Inflammatory macrophage treated with lipopolysaccharide for 1 hour (primary cell): ENCODE data around the gene MEF2D.

Source experiments
- DNase-seq, 2 donors: peaks; one replicate each; pipeline ENCODE4 v3.0.0-alpha.2; 2020 to 2022

MEF2D gene

DNA sequence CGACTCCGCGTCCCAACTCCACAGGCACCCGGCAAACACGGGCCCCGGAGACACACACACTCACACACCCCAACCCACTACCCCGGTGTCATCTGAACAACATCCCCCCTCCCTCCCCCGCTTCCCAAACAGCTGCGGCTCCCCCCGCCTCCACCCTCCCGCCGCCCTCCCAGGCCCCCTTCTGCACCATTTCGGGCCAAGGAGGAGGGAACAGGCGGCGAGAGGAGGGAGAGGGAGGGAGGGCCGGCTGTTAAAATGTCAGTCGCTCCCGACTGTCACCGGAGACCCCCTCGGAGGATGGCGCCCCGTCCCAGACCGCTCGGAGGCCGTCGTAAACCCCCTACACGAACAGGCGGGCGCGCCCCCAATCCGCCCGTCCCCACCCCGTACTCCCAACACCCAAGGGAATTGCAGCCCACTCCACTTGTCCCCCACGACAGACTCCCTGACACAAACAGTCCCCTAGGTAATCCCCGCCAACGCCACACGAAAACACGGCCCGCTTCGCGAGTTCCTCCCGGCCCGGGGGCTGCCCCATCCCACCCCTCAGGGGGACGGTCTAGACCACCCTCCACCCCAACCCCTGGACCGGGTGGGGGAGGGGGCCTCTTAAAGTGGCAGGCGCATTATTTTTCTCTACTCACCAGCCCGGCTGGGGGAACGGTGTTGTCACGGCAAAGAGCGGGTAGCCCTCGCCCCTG is 583 bp downstream of the MEF2D start:
- peak in 1 of 2 donors; percentile 10 for DNase-seq

GRCh38 chr1:156499194-156499841 is 1.3 kb downstream of the MEF2D start:
- DNase-seq, result peak in 1 of 2 donors; percentile 14

DNA sequence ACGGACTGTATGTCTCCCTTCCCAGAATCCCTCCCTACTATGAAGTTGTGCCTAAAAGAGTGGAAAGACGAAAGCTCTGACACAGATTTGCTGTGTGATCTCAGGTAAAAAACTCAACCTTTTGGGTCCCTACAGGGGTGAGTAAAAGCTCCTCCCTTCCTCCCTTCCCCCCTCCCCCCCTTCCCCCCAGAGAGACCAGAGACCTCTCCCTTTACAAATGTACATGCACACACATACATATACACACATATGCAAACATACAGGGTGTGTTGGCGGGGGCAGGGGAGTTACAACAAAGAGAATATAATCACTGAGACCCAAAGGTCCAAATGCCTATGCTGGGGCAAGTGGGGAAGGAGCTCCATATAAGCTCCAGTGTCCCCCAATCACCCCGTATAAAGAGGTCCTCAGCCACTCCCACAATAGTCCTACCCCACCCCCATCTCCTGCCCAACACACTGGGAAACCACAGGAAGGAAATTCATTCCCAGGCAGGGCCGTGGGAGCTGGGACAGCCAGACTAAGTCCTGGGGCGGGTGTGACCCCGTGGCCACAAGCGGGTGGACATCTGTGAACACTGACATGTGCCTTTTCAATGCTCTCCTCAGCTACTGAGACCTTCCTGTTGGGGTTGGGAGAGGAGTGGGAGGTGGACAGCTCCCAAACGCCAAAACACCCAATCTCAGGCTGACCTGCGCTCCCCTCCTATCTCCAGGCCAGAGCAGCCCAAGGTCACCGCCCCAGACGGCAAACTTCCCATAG is 2.0 kb downstream of the MEF2D start:
- peak; percentile 18 to 69 for DNase-seq

- no peak for DNase-seq
Observed at GRCh38 chr1:156497743-156498431, 2.7 kb downstream of the MEF2D start.

GRCh38 chr1:156497078-156497742 is 3.4 kb downstream of the MEF2D start:
- DNase-seq, result no peak

GRCh38 chr1:156496211-156496761 is 4.3 kb downstream of the MEF2D start:
- DNase-seq, result no peak

GRCh38 chr1:156495401-156496140 is 5.0 kb downstream of the MEF2D start:
- no peak for DNase-seq

DNA sequence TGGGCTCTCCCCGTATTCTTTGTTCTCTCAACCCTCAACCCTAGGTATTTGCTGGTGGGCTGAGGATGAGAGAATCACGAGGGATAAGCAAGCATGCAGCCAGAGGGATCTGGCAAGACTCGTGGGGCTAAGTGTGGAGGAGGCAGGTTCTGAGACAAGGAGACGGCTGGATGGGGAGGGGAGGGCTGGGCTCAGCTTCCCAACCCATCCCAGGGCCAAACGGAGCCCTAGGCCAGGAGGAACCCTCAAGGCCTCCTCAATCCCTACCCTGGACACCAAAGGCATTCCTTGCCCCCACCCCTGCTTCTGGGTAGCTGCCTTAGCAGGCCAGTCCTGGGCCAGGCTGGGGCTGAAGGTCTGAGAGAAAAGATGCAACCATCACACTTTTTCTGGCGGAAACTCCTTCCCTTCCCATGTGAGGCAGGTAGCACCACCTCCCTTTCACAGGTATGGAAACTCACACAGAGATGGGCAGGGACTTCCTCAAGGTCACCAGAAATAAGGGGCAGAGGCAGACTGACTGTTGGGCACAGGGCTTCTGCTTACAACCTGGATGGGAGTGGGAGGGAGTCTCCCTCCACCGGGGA is 6.2 kb downstream of the MEF2D start:
- DNase-seq, result no peak

GRCh38 chr1:156493742-156494141 is 6.8 kb downstream of the MEF2D start:
- DNase-seq, result no peak

GRCh38 chr1:156493154-156493631 is 7.4 kb downstream of the MEF2D start:
- no peak for DNase-seq

- peak; percentile 62 to 85 for DNase-seq
Observed at GRCh38 chr1:156492591-156493080, 7.9 kb downstream of the MEF2D start.

DNA sequence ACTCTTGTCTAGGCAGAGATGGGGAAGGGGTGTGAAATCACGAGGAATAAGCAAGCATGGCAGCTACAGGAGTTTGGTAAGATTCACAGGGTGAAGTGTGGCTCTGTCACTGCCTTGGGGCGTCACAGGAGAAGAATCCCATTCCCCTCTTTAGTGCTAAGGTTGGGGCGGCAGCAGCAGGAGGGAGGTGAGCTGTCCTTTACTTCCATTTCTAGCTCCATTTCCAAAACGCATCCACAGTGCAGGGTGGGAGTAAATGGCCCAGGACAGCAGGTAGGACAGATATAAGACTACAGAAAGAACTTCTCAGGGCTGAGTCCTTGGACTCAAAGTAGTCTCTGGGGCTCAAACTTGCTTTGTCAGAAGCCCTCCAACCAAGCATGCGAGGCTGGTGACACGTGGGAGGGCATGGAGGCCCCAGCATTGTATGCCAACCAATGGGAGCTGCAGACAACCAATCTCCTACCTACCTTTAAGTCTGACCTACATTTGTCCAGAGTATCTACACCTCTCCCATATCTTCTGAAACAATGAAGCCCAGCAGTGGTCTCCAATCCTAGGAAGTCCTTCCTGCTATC is 8.5 kb downstream of the MEF2D start:
- no peak for DNase-seq

- DNase-seq, result peak; percentile 72 to 83
Observed at GRCh38 chr1:156491151-156491949, 9.2 kb downstream of the MEF2D start.

- peak in 1 of 2 donors; percentile 36 for DNase-seq
Observed at GRCh38 chr1:156490401-156491032, 10.1 kb downstream of the MEF2D start.

DNA sequence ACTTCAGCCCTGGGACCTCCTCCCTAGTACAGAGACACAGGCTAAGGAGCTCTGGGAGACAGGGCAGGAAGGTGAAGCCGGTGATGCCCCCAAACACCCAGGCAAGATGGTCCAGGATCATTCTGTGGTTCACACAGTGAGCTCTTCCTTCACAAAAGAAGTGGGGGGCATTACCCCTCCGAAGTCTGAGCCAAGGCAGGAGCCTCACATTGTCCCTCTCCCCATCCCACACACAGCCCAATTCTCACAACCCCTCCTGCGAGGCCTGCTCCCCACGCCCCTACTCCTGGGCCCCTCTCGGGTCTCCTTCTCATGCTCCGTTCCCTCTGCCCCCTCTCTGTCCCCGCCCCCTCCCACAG is 10.7 kb downstream of the MEF2D start:
- no peak for DNase-seq

DNA sequence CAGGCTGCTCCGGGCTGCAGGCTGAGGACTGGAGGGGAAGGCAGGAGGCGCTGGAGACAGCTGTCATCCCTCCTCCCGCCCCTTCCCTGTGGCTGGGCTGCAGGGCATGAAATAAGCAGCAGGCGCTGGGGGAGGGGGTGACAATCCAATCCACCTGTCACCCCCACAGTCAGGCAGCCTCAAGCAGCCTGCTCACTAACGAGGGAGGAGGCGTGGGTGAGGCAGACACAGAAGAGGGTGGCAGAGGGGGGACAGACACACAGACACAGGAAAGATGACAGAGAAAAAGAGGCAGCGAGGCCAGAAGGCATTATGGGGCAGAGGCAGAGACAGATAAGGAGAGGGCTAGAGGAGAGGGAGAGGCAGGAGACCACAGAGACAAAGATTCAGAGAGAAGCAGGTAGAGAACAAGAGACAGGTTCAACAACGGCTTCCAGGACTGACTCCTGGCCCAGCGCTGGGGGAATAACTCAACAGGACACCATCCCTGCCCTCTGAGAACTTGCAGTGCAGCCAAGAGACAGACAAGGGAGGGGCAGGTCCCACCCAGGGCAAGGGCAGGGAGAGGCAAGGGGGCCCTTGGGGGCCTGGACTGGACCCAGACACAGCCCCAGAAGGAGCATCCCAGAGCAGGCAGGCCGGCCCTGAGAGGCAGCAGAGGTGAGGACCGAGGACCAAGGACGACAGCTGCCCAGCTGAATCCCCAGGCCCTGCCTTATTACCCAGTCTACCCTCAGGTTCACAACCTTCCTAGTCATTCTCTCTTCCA is 11.2 kb downstream of the MEF2D start:
- peak in 1 of 2 donors; percentile 22 for DNase-seq

GRCh38 chr1:156488566-156489165 is 11.9 kb downstream of the MEF2D start:
- DNase-seq, result no peak

- peak; percentile 45 to 86 for DNase-seq
Observed at GRCh38 chr1:156487862-156488261, 12.7 kb downstream of the MEF2D start.
